Liver (tissue), 3 donors: ENCODE results near the gene CDC42SE2.

Source experiments
- CTCF ChIP-seq: fragments of 150-350 bp; IDR thresholded peaks from 2 replicates; pipeline ENCODE4 v1.5.1; 2017; ENCODE audit warnings: improper control_type of control experiment, low read depth, low read length; ENCODE audit not compliant: missing input control
- EGR1 ChIP-seq, 2 donors: IDR thresholded peaks; 2 replicates each; pipeline ENCODE4 v1.6.1; 2016 to 2018; ENCODE audit warnings: antibody characterized with exemption in 2 of 2, low read depth in 2 of 2
- JUND ChIP-seq, 2 donors: IDR thresholded peaks; 2 replicates each; pipeline ENCODE4 v1.6.1; 2016; ENCODE audit warnings: antibody characterized with exemption in 2 of 2
- RAD21 ChIP-seq, 2 donors: IDR thresholded peaks; 2 replicates each; pipeline ENCODE4 v1.6.1; 2016; ENCODE audit warnings: antibody characterized with exemption in 2 of 2, mild to moderate bottlenecking in 2 of 2
- TAF1 ChIP-seq: conservative IDR thresholded peaks from 2 replicates; pipeline ENCODE4 v1.6.1; 2016; ENCODE audit warnings: antibody characterized with exemption, mild to moderate bottlenecking
- ZBTB33 ChIP-seq: IDR thresholded peaks from 2 replicates; pipeline ENCODE4 v1.6.1; 2016; ENCODE audit warnings: antibody characterized with exemption
- TF ChIP-seq, protein P1 (sequence below): IDR thresholded peaks from 2 replicates; pipeline ENCODE4 v1.6.1; 2016; ENCODE audit warnings: antibody characterized with exemption
- donor health status: healthy.
- donor health status: healthy.

GRCh38 chr5:131230406-131230805, 33.4 kb upstream of the CDC42SE2 start:
- TF ChIP-seq ZBTB33: no peak
- TF ChIP-seq, protein P1, sequence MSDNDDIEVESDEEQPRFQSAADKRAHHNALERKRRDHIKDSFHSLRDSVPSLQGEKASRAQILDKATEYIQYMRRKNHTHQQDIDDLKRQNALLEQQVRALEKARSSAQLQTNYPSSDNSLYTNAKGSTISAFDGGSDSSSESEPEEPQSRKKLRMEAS: no peak
- no peak for TF ChIP-seq CTCF
- no peak for TF ChIP-seq RAD21 (IDR thresholded peaks at IDR 0.05)
- no peak for TF ChIP-seq EGR1 (IDR thresholded peaks at IDR 0.05; ENCODE audit: low read depth in 2 of 2)
- no peak for TF ChIP-seq TAF1
- no peak for TF ChIP-seq JUND (IDR thresholded peaks at IDR 0.05)
